OCI-LY1 (cell line): Measurements from ENCODE around the gene LRIG3.

Source experiments
- EZH2 ChIP-seq: fragments of 200-600 bp; sonication (generic), shearing (Covaris generic); IDR thresholded peaks from 2 replicates; pipeline ENCODE4 v1.8.0; 2017; ENCODE audit warnings: borderline replicate concordance, mixed run types, mild to moderate bottlenecking, antibody characterized with exemption, low read length, moderate library complexity, mixed read lengths
- TF ChIP-seq, protein P1 (sequence below): fragments of 200-600 bp; sonication (generic), shearing (Covaris generic); IDR thresholded peaks from 2 replicates; pipeline ENCODE4 v1.5.1; 2017; ENCODE audit warnings: mild to moderate bottlenecking, antibody characterized with exemption, low read length, moderate library complexity, mixed read lengths

DNA sequence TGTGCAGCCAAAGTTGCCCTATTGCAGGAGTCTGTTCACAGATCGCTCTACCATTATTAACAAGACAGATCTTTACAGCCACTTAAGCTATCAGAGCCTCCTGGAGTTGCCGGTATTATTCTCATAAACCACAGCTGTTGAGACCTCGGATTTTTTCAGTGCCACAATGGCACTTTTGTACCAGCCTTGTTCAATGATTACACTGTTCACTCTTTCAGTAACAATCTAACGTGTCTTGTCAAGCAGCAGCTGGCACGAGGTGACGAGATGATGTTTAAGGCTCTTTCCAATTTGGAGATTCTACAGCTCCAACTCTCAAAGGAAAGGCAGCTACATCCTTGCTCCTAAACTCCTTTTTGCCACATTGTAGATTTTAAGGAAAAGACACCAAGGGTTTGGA, 30.7 kb downstream of the LRIG3 start:
- TF ChIP-seq, protein P1, sequence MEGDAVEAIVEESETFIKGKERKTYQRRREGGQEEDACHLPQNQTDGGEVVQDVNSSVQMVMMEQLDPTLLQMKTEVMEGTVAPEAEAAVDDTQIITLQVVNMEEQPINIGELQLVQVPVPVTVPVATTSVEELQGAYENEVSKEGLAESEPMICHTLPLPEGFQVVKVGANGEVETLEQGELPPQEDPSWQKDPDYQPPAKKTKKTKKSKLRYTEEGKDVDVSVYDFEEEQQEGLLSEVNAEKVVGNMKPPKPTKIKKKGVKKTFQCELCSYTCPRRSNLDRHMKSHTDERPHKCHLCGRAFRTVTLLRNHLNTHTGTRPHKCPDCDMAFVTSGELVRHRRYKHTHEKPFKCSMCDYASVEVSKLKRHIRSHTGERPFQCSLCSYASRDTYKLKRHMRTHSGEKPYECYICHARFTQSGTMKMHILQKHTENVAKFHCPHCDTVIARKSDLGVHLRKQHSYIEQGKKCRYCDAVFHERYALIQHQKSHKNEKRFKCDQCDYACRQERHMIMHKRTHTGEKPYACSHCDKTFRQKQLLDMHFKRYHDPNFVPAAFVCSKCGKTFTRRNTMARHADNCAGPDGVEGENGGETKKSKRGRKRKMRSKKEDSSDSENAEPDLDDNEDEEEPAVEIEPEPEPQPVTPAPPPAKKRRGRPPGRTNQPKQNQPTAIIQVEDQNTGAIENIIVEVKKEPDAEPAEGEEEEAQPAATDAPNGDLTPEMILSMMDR: no peak
- no peak for TF ChIP-seq EZH2
